ES-I3 (cell line): ENCODE data around the gene ANKS1B.

ENCODE experiments used
- H3K36me3 ChIP-seq: 2 replicates; pipeline ENCODE4 v1.6.1; 2013; ENCODE audit warnings: mild to moderate bottlenecking, low read length, control low read depth, moderate library complexity; ENCODE audit not compliant: insufficient read depth
- H3K4me1 ChIP-seq: 2 replicates; pipeline ENCODE4 v1.6.1; 2013; ENCODE audit warnings: mild to moderate bottlenecking, control low read depth, low read length; ENCODE audit not compliant: insufficient read depth
- H3K9ac ChIP-seq: 2 replicates; pipeline ENCODE4 v1.6.1; 2013; ENCODE audit warnings: low read depth, mild to moderate bottlenecking, low read length, moderate library complexity
- H3K9me3 ChIP-seq: 2 replicates; pipeline ENCODE4 v1.6.1; 2013; ENCODE audit warnings: mild to moderate bottlenecking, low read length, moderate library complexity; ENCODE audit not compliant: control insufficient read depth, insufficient read depth

Gene ANKS1B

GRCh38 chr12:99136516-99136915 is 848.2 kb downstream of the ANKS1B start:
- H3K4me1 ChIP-seq, result peaks cover under 1% of the 10 kb centered on the region; the same call in 1 of the 2 replicates

DNA sequence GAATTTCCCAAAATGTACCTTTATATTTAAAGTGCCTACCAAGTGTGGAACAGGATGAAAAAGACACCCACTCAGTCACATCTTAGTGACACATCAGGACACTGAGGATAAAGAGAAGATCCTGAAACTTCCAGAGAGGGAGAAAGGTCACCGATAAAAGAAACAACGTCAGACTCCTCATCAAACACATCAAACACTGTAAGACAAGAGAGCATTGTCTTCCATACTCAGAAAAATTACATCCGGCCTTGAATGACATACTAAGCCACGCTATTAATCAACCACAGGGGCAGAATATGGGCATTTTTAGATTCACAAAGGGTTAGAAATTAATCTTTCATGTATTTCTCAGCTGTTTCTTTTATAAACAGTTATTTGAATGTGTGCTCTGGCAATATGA is 849.4 kb downstream of the ANKS1B start:
- Histone ChIP-seq H3K4me1 (peaks cover 3% of the 10 kb centered on the region; the same call in 1 of the 2 replicates), H3K36me3 (no peaks in the 10 kb centered on the region), H3K9me3 (no peaks in the 10 kb centered on the region), H3K9ac (no peak overlapping the region)

More at GRCh38 chr12:99136516-99136915, 848.2 kb downstream of the ANKS1B start:
- H3K36me3 ChIP-seq, result no peaks in the 10 kb centered on the region
- H3K9ac ChIP-seq, result no peak overlapping the region
- no peaks in the 10 kb centered on the region for H3K9me3 ChIP-seq

- no peaks in the 10 kb centered on the region for H3K36me3 ChIP-seq
- H3K4me1 ChIP-seq, result peaks cover 3% of the 10 kb centered on the region; the same call in 1 of the 2 replicates
- H3K9me3 ChIP-seq, result no peaks in the 10 kb centered on the region
- no peak overlapping the region for H3K9ac ChIP-seq
These were observed 851.3 kb downstream of the ANKS1B start for GRCh38 chr12:99133401-99133800.

DNA sequence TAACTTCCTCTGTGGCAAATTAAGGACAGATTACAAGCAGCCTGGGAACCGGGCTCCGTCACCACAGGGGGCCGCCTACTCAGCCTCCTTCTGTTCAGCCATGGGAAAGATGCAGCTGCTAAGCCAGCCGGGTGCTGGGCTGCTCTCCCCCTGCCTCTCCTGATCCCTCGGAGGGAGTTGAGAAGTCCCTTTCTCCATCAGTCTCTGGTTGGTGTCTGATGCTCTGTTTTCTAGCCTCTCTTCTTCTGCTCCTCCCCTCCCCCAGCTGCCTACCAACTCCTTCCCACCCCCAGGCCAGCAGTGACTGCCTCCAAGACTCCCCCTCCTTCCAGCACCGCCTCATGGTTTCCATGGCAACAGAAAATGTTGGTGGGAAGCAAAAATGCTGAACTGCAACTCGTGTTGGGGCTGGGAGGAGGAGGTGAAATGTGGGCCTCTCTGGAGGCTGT is 853.0 kb downstream of the ANKS1B start:
- Histone ChIP-seq H3K4me1 (peaks cover 3% of the 10 kb centered on the region; the same call in 1 of the 2 replicates), H3K36me3 (no peaks in the 10 kb centered on the region), H3K9me3 (no peaks in the 10 kb centered on the region), H3K9ac (no peak overlapping the region)

DNA sequence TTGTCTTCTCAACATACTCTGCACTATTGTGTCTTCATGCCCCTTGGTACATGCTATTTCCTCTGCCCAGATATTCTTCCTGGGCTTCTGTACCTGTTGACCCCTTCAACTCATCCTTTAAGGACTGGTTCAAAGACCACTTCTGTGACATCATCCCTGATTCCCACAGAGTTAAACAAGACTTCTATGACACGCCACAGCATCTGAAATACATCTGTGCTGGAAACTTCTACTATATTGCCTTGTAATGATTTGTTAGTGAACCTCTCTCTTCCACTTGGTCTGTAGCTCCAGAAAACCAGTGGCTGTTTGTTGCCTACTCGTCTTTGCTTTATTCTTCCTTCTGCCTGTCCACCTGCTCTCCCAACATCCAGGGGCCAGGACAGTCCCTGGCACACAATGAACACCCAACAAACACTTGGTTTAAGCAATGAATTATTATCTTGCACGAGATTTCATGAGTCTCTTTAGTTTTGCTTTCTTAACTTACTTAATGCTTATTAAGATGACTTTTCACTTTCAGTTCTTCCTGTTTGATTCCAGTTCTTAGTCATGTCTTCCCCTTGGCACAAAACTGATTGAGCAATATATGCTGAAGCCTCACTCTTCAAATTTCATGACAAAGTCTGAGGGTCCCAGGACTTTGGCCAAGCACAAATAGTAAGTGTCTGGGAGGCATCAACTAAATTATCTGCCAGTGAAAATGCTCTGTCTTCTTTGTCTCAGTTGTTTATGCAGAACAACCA is 853.8 kb downstream of the ANKS1B start:
- Histone ChIP-seq H3K9ac (no peak overlapping the region), H3K9me3 (no peaks in the 10 kb centered on the region), H3K4me1 (peaks cover 3% of the 10 kb centered on the region; the same call in 1 of the 2 replicates), H3K36me3 (no peaks in the 10 kb centered on the region)

- Histone ChIP-seq H3K9me3 (no peaks in the 10 kb centered on the region), H3K9ac (no peak overlapping the region), H3K36me3 (no peaks in the 10 kb centered on the region), H3K4me1 (peaks cover 3% of the 10 kb centered on the region; the same call in 1 of the 2 replicates)
These were observed 856.4 kb downstream of the ANKS1B start for GRCh38 chr12:99128246-99128802.

DNA sequence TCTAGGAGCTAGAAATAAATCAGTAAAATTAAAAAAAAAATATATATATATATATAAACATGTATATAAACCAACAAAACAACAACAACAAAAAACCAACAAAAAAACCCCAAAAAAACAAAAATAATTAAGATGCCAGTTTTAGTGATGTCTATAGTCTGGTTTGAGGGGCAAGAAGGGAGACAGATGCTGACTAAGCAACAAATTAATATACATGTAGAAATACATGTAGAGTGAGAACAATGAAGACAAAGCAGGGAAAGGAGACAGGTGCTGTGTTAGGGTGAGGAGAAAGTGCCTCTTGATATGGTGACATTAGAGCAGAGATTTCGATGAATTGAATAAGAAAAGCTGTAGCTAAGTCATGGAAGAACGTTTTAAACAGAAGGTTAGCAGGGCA is 861.8 kb downstream of the ANKS1B start:
- no peak overlapping the region for H3K9ac ChIP-seq
- no peaks in the 10 kb centered on the region for H3K36me3 ChIP-seq
- H3K9me3 ChIP-seq, result no peaks in the 10 kb centered on the region
- H3K4me1 ChIP-seq, result no peaks in the 10 kb centered on the region

GRCh38 chr12:99122496-99122895 is 862.2 kb downstream of the ANKS1B start:
- Histone ChIP-seq H3K4me1 (no peaks in the 10 kb centered on the region), H3K9me3 (no peaks in the 10 kb centered on the region), H3K36me3 (no peaks in the 10 kb centered on the region), H3K9ac (no peak overlapping the region)

DNA sequence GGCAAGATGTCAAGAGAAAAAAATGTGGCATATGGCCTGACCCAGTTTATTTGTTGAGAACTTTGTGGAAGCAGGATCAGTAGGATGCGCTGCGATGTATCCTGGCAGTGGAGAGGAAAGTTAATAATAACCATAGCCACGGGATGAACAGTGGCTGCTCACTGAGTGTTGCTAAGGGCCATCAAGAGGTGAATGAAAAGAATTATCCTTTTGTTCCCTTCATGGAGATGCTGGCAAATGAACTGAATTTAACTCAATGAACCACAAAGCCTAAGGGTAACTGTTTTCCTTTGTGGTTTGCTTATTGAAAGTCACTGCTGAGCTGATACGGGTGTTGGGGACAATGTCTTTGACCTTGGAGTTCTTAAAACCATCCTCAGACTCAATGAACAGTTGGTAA is 863.2 kb downstream of the ANKS1B start:
- no peak overlapping the region for H3K9ac ChIP-seq
- H3K4me1 ChIP-seq, result no peaks in the 10 kb centered on the region
- H3K9me3 ChIP-seq, result no peaks in the 10 kb centered on the region
- no peaks in the 10 kb centered on the region for H3K36me3 ChIP-seq

- no peak overlapping the region for H3K9ac ChIP-seq
- H3K36me3 ChIP-seq, result no peaks in the 10 kb centered on the region
- no peaks in the 10 kb centered on the region; the same call in 1 of the 2 replicates for H3K9me3 ChIP-seq
- no peaks in the 10 kb centered on the region for H3K4me1 ChIP-seq
These were observed 864.8 kb downstream of the ANKS1B start for GRCh38 chr12:99119943-99120342.

GRCh38 chr12:99119449-99119848 is 865.3 kb downstream of the ANKS1B start:
- H3K9ac ChIP-seq, result no peak overlapping the region
- no peaks in the 10 kb centered on the region; the same call in 1 of the 2 replicates for H3K9me3 ChIP-seq
- no peaks in the 10 kb centered on the region for H3K36me3 ChIP-seq
- no peaks in the 10 kb centered on the region for H3K4me1 ChIP-seq

GRCh38 chr12:99111600-99111999 is 873.1 kb downstream of the ANKS1B start:
- Histone ChIP-seq H3K4me1 (no peaks in the 10 kb centered on the region), H3K9me3 (no peaks in the 10 kb centered on the region; the same call in 1 of the 2 replicates), H3K36me3 (no peaks in the 10 kb centered on the region), H3K9ac (no peak overlapping the region)

DNA sequence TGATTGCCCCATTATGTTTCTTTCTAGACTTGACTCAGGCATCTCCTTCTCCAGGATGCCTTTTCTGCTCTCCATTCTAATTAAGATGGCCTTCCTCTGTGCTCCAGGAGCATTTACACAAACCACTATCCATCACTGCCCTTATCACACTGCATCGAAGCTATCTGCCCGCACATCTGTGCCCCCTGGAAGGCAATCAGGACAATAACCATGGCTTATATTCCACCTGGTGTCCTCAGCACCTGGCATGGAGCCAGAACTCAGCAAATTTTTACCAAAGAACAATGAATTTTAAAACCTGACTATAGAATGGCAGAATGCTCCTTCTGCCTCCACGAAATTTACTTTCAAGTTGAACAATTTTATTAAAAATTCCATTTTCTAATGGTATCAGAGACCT is 873.9 kb downstream of the ANKS1B start:
- H3K4me1 ChIP-seq, result no peaks in the 10 kb centered on the region
- H3K36me3 ChIP-seq, result no peaks in the 10 kb centered on the region
- H3K9me3 ChIP-seq, result no peaks in the 10 kb centered on the region
- no peak overlapping the region for H3K9ac ChIP-seq

DNA sequence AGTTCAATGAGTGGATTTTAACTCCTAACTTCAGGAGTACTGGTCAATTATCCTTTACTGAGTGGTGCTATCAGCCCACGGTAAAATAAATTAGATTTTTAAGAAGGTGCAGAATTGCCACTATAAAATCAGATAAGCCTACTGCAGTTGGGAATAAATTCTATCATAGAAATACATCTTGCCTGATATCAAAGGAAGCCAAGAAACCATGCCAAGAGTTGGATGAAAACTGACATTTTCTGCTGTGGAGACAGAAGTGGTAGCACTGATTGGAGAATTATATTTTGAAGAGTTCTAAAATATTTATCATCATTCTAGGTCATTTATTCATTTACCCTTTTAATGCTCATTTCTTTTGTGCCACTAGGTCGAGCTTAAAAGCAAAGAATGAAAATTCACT is 874.5 kb downstream of the ANKS1B start:
- no peaks in the 10 kb centered on the region for H3K9me3 ChIP-seq
- H3K36me3 ChIP-seq, result no peaks in the 10 kb centered on the region
- H3K9ac ChIP-seq, result no peak overlapping the region
- H3K4me1 ChIP-seq, result no peaks in the 10 kb centered on the region

DNA sequence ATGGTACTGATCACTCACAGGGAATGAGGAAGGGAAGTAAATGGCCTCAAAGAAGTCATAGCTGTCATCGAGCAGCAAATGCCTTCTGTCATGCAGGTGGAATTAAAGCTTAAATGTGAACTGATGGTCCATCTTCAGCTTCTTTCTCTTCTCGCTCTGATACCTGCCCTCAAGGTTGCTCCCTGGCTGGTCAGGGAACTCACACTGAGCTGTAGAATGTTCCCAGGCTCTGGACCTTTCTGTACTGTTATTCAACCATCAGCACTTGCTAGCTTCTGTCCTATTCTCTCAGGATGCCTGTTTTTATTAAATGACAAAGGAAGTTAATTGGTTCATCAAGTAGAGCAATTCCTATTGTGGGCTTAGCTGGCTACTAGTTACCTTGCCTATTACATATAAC is 875.8 kb downstream of the ANKS1B start:
- no peaks in the 10 kb centered on the region for H3K9me3 ChIP-seq
- H3K36me3 ChIP-seq, result no peaks in the 10 kb centered on the region
- no peak overlapping the region for H3K9ac ChIP-seq
- no peaks in the 10 kb centered on the region for H3K4me1 ChIP-seq
